ENCODE measurements around the gene IKZF4. TPM values are rescaled to one million over a fixed set of nuclear protein-coding genes. Genes with fewer than 3 reads are reported as not detected.

The IKZF4 gene
- total and polyA plus RNA-seq, 2 donors from 2014 or later: 2.7 to 9.4 TPM

DNA sequence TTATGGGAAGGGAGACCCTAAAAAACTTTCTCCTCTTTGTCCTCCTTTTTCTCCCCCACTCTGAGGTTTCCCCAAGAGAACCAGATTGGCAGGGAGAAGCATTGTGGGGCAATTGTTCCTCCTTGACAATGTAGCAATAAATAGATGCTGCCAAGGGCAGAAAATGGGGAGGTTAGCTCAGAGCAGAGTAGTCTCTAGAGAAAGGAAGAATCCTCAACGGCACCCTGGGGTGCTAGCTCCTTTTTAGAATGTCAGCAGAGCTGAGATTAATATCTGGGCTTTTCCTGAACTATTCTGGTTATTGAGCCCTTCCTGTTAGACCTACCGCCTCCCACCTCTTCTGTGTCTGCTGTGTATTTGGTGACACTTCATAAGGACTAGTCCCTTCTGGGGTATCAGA lies 16.3 kb downstream of the IKZF4 start:
- FAIRE-seq (no peak), DNase-seq (no peak)
- Histone ChIP-seq H3K4me1 (ENCODE audit: control insufficient read depth in 2 of 3, insufficient read depth in 2 of 3, low read depth in 1 of 3, low read length in 3 of 3) (peaks cover 2 to 4% (median 3%) of the 10 kb centered on the region in 3 donors), H3K9ac (ENCODE audit: low read length in 3 of 3) (no peak overlapping the region), H3K9me3 (ENCODE audit: control insufficient read depth in 2 of 3, insufficient read depth in 1 of 3, low read length in 3 of 3) (no peaks in the 10 kb centered on the region), H3K27ac (ENCODE audit: low read depth in 2 of 2, low read length in 2 of 2) (no peak overlapping the region), H3K27me3 (ENCODE audit: control insufficient read depth, insufficient read depth, low read length) (no peaks in the 10 kb centered on the region), H3K4me3 (ENCODE audit: low read length in 3 of 3) (no peak overlapping the region), H3K36me3 (ENCODE audit: control insufficient read depth in 2 of 3, insufficient read depth in 3 of 3, low read length in 3 of 3) (peaks cover 7 to 13% (median 10%) of the 10 kb centered on the region in 3 donors)
- TF ChIP-seq, protein P1, sequence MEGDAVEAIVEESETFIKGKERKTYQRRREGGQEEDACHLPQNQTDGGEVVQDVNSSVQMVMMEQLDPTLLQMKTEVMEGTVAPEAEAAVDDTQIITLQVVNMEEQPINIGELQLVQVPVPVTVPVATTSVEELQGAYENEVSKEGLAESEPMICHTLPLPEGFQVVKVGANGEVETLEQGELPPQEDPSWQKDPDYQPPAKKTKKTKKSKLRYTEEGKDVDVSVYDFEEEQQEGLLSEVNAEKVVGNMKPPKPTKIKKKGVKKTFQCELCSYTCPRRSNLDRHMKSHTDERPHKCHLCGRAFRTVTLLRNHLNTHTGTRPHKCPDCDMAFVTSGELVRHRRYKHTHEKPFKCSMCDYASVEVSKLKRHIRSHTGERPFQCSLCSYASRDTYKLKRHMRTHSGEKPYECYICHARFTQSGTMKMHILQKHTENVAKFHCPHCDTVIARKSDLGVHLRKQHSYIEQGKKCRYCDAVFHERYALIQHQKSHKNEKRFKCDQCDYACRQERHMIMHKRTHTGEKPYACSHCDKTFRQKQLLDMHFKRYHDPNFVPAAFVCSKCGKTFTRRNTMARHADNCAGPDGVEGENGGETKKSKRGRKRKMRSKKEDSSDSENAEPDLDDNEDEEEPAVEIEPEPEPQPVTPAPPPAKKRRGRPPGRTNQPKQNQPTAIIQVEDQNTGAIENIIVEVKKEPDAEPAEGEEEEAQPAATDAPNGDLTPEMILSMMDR (IDR thresholded peaks at IDR 0.05; ENCODE audit: borderline replicate concordance, extremely low read depth, insufficient read depth): no peak
- intact Hi-C loops (cut with DNase I): no loop called here

DNA sequence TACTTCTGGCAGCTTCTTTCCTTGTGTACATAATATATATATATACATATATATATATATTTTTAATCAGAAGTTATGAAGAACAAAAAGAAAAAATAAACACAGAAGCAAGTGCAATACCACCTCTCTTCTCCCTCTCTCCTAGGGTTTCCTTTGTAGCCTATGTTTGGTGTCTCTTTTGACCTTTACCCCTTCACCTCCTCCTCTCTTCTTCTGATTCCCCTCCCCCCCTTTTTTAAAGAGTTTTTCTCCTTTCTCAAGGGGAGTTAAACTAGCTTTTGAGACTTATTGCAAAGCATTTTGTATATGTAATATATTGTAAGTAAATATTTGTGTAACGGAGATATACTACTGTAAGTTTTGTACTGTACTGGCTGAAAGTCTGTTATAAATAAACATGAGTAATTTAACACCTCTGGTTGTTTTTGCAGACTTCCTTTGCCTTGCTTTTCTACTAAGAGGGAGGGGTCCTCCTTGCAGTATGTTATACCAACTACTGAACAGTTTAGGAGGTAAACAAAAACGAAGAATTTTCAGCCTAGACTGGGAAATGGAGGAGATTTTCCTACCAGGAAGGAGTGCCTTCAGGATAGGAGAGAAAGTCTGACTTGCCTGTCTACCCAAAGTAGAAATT lies 17.3 kb downstream of the IKZF4 start:
- DNase-seq: peak in 1 of 5 donors; percentile 34
- H3K9me3 ChIP-seq (ENCODE audit: control insufficient read depth in 2 of 3, insufficient read depth in 1 of 3, low read length in 3 of 3): no peaks in the 10 kb centered on the region
- FAIRE-seq: no peak
- TF ChIP-seq, protein P1 (IDR thresholded peaks at IDR 0.05; ENCODE audit: borderline replicate concordance, extremely low read depth, insufficient read depth): no peak
- no peak overlapping the region for H3K4me3 ChIP-seq (ENCODE audit: low read length in 3 of 3)
- H3K9ac ChIP-seq (ENCODE audit: low read length in 3 of 3): no peak overlapping the region
- H3K36me3 ChIP-seq (ENCODE audit: control insufficient read depth in 2 of 3, insufficient read depth in 3 of 3, low read length in 3 of 3): peaks cover under 1 to 8% (median 2%) of the 10 kb centered on the region in 3 donors
- H3K4me1 ChIP-seq (ENCODE audit: control insufficient read depth in 2 of 3, insufficient read depth in 2 of 3, low read depth in 1 of 3, low read length in 3 of 3): peaks cover 3 to 8% (median 7%) of the 10 kb centered on the region in 3 donors
- no peak overlapping the region for H3K27ac ChIP-seq (ENCODE audit: low read depth in 2 of 2, low read length in 2 of 2)
- intact Hi-C loops (cut with DNase I): no loop called here
- no peaks in the 10 kb centered on the region for H3K27me3 ChIP-seq (ENCODE audit: control insufficient read depth, insufficient read depth, low read length)

DNA sequence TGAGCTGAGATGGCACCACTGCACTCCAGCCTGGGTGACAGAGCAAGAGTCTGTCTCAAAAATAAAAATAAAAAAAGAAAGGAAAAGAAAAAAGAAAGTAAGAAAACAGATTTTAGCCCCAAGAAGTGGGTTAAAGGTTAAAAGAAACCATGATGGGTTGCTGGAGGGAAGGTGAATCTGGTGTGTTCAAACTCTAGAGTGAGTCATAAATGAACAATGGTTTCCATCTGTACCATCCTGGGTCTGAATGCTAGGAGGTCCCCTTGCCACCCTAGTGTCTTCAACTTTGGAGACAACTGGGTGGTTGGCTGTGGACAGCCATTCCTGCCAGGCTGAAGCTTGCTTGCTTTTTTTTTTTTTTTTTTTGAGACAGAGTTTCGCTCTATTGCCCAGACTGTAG lies 19.3 kb downstream of the IKZF4 start:
- Histone ChIP-seq H3K4me1 (ENCODE audit: control insufficient read depth in 2 of 3, insufficient read depth in 2 of 3, low read depth in 1 of 3, low read length in 3 of 3) (peaks cover 3 to 8% (median 8%) of the 10 kb centered on the region in 3 donors), H3K27ac (ENCODE audit: low read depth in 2 of 2, low read length in 2 of 2) (no peak overlapping the region), H3K4me3 (ENCODE audit: low read length in 3 of 3) (no peak overlapping the region), H3K27me3 (ENCODE audit: control insufficient read depth, insufficient read depth, low read length) (no peaks in the 10 kb centered on the region), H3K36me3 (ENCODE audit: control insufficient read depth in 2 of 3, insufficient read depth in 3 of 3, low read length in 3 of 3) (peaks cover 6 to 16% (median 14%) of the 10 kb centered on the region in 3 donors), H3K9ac (ENCODE audit: low read length in 3 of 3) (no peak overlapping the region), H3K9me3 (ENCODE audit: control insufficient read depth in 2 of 3, insufficient read depth in 1 of 3, low read length in 3 of 3) (no peaks in the 10 kb centered on the region)
- FAIRE-seq (no peak), DNase-seq (no peak)
- TF ChIP-seq, protein P1 (IDR thresholded peaks at IDR 0.05; ENCODE audit: borderline replicate concordance, extremely low read depth, insufficient read depth): no peak
- intact Hi-C loops (cut with DNase I): no loop called here

All from kidney (tissue), 14 donors.